Activated T-helper 2 cell treated with anti-CD3 and anti-CD28 coated beads, Interferon-gamma antibody, Interleukin-2, Interleukin-4, amounts not matched to agents 10 μg/mL and 5 μg/mL and 100 μg/mL, durations not matched to agents 14 hours and 24 hours and 36 hours (primary cell): ENCODE data around the gene TTC28. TPM values are rescaled to one million over a fixed set of nuclear protein-coding genes. Genes with fewer than 3 reads are reported as not detected.

Source experiments
- DNase-seq: peaks from one replicate; pipeline ENCODE4 v3.0.0; 2021; ENCODE audit warnings: low spot score
- H3K27ac Mint-ChIP-seq: one replicate; pipeline ENCODE4 v1.8.0; 2021; ENCODE audit warnings: mixed read lengths
- H3K27me3 Mint-ChIP-seq: one replicate; pipeline ENCODE4 v1.8.0; 2021; ENCODE audit warnings: low read depth, mixed read lengths
- H3K36me3 Mint-ChIP-seq: one replicate; pipeline ENCODE4 v1.8.0; 2021; ENCODE audit warnings: low read depth, mixed read lengths
- H3K4me1 Mint-ChIP-seq: one replicate; pipeline ENCODE4 v1.8.0; 2021; ENCODE audit warnings: low read depth, mixed read lengths
- H3K4me3 Mint-ChIP-seq: one replicate; pipeline ENCODE4 v1.8.0; 2021; ENCODE audit warnings: low read depth, mild to moderate bottlenecking, moderate library complexity, mixed read lengths
- H3K9me3 Mint-ChIP-seq: one replicate; pipeline ENCODE4 v1.8.0; 2021; ENCODE audit warnings: mixed read lengths
- intact Hi-C: fragments of 100-400 bp; cut with micrococcal nuclease; formaldehyde crosslinking; loops from one replicate; pipeline ENCODE4 v1.15.1; 2023
- total RNA-seq: library from RNA; stranded (reverse); gene quantifications from 2 replicates; pipeline ENCODE4 v1.2.3, GENCODE V29; 2022

Gene TTC28
- total RNA-seq, 1 donor from 2014 or later: 0.82 TPM

DNA sequence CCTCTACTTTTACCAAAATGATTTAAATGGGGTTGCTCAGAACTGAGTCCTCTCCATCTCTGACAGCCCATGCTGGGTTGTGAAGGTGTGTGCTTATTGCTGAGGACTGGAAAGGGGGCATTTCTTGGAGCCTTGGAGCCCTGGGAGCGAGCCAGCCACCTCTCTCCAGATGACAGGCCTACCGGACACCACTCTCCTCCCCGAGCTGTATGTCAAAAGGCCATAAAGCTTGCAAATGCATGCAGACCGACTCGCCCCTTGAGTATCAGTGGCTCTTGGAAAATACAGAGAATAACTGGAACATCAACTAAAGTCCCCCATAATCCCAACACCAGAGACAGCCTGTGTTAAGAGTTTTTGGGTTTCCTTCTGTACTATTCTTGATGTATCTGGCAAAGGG lies 692.7 kb downstream of the TTC28 start:
- Mint-ChIP-seq H3K27ac (no peak overlapping the region), H3K4me3 (no peak overlapping the region), H3K36me3 (no peaks in the 10 kb centered on the region), H3K9me3 (no peaks in the 10 kb centered on the region), H3K4me1 (peaks cover 2% of the 10 kb centered on the region), H3K27me3 (no peaks in the 10 kb centered on the region)
- intact Hi-C loops: no loop called here
- DNase-seq: no peak

GRCh38 chr22:27986459-27986858 lies 693.2 kb downstream of the TTC28 start:
- no peak for DNase-seq
- H3K27ac Mint-ChIP-seq: no peak overlapping the region
- intact Hi-C loops: no loop called here

GRCh38 chr22:27985323-27986275 lies 694.0 kb downstream of the TTC28 start:
- Mint-ChIP-seq H3K27ac (no peak overlapping the region), H3K9me3 (no peaks in the 10 kb centered on the region), H3K4me3 (no peak overlapping the region), H3K27me3 (no peaks in the 10 kb centered on the region), H3K4me1 (peaks cover 2% of the 10 kb centered on the region), H3K36me3 (no peaks in the 10 kb centered on the region)
- intact Hi-C loops: no loop called here
- DNase-seq: no peak

More at GRCh38 chr22:27986459-27986858, 693.2 kb downstream of the TTC28 start:
- peaks cover 2% of the 10 kb centered on the region for H3K4me1 Mint-ChIP-seq
- no peaks in the 10 kb centered on the region for H3K9me3 Mint-ChIP-seq
- H3K36me3 Mint-ChIP-seq: no peaks in the 10 kb centered on the region
- H3K4me3 Mint-ChIP-seq: no peak overlapping the region
- H3K27me3 Mint-ChIP-seq: no peaks in the 10 kb centered on the region

DNA sequence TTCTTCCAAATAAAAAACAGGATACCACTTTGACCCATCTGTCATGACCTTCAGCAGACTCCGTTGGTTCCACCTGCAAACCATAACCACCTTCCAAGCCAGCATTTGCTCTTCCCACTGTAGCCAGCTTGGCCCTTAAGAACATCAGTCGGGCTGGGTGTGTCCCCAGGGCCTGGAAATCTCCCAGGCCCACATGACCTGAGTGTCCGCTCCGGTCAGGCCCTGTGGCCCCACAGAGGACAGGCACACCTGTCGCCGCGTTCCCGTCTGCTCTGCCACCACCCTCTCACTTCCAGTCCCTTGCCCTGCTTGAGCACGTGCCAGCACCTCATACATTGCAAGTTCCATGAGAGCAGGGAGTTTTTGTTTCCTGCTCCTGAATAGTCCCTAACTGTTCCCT lies 694.9 kb downstream of the TTC28 start:
- intact Hi-C loops: no loop called here
- no peak overlapping the region for H3K27ac Mint-ChIP-seq

GRCh38 chr22:27984001-27984695 lies 695.5 kb downstream of the TTC28 start:
- Mint-ChIP-seq H3K4me3 (no peak overlapping the region), H3K36me3 (no peaks in the 10 kb centered on the region), H3K27ac (no peak overlapping the region), H3K9me3 (no peaks in the 10 kb centered on the region), H3K4me1 (peaks cover 2% of the 10 kb centered on the region), H3K27me3 (no peaks in the 10 kb centered on the region)
- intact Hi-C loops: no loop called here
- DNase-seq: no peak

More for the DNA sequence above, 694.9 kb downstream of the TTC28 start:
- H3K36me3 Mint-ChIP-seq: no peaks in the 10 kb centered on the region
- H3K27me3 Mint-ChIP-seq: no peaks in the 10 kb centered on the region
- no peaks in the 10 kb centered on the region for H3K9me3 Mint-ChIP-seq
- H3K4me3 Mint-ChIP-seq: no peak overlapping the region
- DNase-seq: no peak
- H3K4me1 Mint-ChIP-seq: peaks cover 2% of the 10 kb centered on the region

- no peaks in the 10 kb centered on the region for H3K27me3 Mint-ChIP-seq
- DNase-seq: no peak
- H3K27ac Mint-ChIP-seq: no peak overlapping the region
- no peak overlapping the region for H3K4me3 Mint-ChIP-seq
- intact Hi-C loops: no loop called here
- no peaks in the 10 kb centered on the region for H3K36me3 Mint-ChIP-seq
- H3K9me3 Mint-ChIP-seq: no peaks in the 10 kb centered on the region
- no peaks in the 10 kb centered on the region for H3K4me1 Mint-ChIP-seq
These were observed 696.3 kb downstream of the TTC28 start for GRCh38 chr22:27983361-27983791.

GRCh38 chr22:27982630-27983180 lies 696.9 kb downstream of the TTC28 start:
- intact Hi-C loops: no loop called here
- Mint-ChIP-seq H3K36me3 (no peaks in the 10 kb centered on the region), H3K4me1 (no peaks in the 10 kb centered on the region), H3K4me3 (no peak overlapping the region), H3K27ac (no peak overlapping the region), H3K9me3 (no peaks in the 10 kb centered on the region), H3K27me3 (no peaks in the 10 kb centered on the region)
- DNase-seq: no peak

DNA sequence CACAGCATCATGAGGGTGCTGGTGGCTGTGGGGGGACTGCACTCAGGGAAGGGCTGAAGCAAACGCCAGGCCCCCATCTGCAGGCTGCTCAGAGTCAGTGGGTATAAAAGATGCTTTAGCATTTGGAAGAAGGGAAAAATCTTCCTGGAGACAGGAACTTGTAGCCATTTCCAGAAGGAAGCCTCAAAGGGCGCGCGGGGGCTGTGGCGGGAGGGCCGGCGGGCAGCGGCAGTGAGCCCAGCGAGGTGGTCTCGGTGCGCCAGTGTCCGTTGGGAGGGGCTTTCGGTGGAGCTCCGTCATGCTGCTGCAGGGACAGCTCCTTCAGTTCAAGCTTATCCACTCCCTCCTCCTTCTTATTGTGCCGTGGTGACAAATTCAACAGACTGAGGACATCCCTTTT lies 697.5 kb downstream of the TTC28 start:
- Mint-ChIP-seq H3K36me3 (no peaks in the 10 kb centered on the region), H3K27ac (no peak overlapping the region), H3K4me3 (no peak overlapping the region), H3K4me1 (no peaks in the 10 kb centered on the region), H3K9me3 (no peaks in the 10 kb centered on the region), H3K27me3 (no peaks in the 10 kb centered on the region)
- intact Hi-C loops: no loop called here
- DNase-seq: no peak

DNA sequence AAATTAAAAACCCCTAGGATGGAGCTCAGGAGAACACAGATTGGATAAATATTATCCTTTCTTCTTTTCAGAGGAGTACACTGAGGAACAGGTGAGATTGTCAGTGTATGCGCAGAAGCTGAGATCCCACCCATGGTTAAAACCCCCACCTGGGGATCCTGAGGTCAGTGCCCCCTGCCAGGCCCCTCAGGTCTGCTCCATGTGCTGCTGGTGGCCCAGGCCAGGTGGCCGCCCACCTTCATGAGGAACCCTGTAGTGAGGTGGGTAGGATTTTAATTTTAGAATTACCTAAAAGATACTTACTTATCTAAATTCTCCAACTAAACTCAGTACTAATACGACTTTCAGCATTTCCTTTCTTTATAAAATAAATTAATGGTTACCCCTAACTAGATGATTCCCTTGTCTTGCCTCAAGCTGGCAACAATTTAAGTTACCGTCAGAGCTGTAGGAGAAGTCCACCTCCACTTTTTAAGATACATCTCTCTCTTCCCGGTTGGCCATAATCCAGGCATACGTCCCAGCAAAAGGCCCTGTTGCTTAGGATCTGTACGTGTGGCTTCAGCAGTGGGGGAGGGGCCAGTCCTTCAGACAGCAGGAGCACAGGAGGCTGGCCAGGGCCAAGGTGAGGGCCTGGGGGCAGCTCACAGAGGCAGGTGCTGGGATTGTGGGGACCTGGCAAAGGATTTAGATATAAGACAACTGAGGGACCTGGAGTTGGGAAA lies 699.1 kb downstream of the TTC28 start:
- DNase-seq: no peak
- no peaks in the 10 kb centered on the region for H3K36me3 Mint-ChIP-seq
- no peak overlapping the region for H3K4me3 Mint-ChIP-seq
- no peaks in the 10 kb centered on the region for H3K27me3 Mint-ChIP-seq
- intact Hi-C loops: no loop called here
- H3K27ac Mint-ChIP-seq: no peak overlapping the region
- no peaks in the 10 kb centered on the region for H3K9me3 Mint-ChIP-seq
- H3K4me1 Mint-ChIP-seq: no peaks in the 10 kb centered on the region

DNA sequence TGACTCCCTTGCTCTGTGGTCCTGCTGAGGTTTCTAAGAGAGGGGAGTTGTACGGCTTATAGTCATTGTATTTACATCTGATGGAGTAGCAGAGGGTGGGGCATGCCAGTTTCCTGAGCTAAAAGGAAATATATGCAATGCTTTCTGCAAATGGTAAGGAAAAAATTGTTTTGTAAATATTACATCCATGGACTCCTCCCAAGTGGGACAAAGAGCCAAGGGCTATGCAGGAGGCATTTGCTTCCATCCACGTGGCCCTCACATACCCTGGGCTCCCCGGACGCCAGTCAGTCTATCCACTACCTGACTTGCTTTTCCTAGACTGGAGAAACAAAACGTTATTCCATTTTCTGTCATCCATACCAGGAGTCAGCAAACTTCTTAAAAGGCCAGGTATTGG lies 700.8 kb downstream of the TTC28 start:
- intact Hi-C loops: no loop called here
- DNase-seq: no peak
- H3K4me1 Mint-ChIP-seq: no peaks in the 10 kb centered on the region
- no peak overlapping the region for H3K27ac Mint-ChIP-seq
- H3K4me3 Mint-ChIP-seq: no peak overlapping the region
- no peaks in the 10 kb centered on the region for H3K9me3 Mint-ChIP-seq
- no peaks in the 10 kb centered on the region for H3K27me3 Mint-ChIP-seq
- no peaks in the 10 kb centered on the region for H3K36me3 Mint-ChIP-seq

DNA sequence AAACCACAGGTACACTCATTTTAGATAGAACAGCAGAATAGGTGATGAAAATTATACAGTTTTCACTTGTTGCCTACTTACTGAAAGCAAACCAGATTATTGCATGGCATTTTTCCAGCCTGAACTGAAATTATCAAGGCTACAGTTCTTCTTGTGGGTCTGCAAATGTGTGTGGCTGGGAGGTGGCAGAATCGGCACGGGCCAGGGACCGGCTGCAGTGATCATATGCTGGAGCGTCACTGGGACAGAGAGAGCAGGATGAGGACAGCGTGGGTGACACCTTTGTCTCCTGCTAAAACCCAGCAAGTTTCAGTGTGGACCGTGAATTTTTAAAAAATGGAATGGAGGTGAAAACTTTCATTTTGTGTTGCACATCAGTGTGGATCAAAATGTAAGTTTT lies 701.3 kb downstream of the TTC28 start:
- H3K27me3 Mint-ChIP-seq: no peaks in the 10 kb centered on the region
- no peaks in the 10 kb centered on the region for H3K4me1 Mint-ChIP-seq
- DNase-seq: no peak
- intact Hi-C loops: no loop called here
- no peaks in the 10 kb centered on the region for H3K36me3 Mint-ChIP-seq
- no peak overlapping the region for H3K4me3 Mint-ChIP-seq
- no peak overlapping the region for H3K27ac Mint-ChIP-seq
- no peaks in the 10 kb centered on the region for H3K9me3 Mint-ChIP-seq

GRCh38 chr22:27976586-27976985 lies 703.1 kb downstream of the TTC28 start:
- intact Hi-C loops: no loop called here
- Mint-ChIP-seq H3K27ac (no peak overlapping the region), H3K4me3 (no peak overlapping the region), H3K9me3 (no peaks in the 10 kb centered on the region), H3K4me1 (no peaks in the 10 kb centered on the region), H3K27me3 (no peaks in the 10 kb centered on the region), H3K36me3 (no peaks in the 10 kb centered on the region)
- DNase-seq: no peak
